AG04449 (cell line): Measurements from ENCODE around the gene ZDHHC1.

Experiments used
- CTCF ChIA-PET: fragments of 350-600 bp; formaldehyde crosslinking; extraction: SDS; loops from one replicate; lab custom pipeline; 2021; ENCODE audit warnings: antibody characterized with exemption; lab: Yijun Ruan, JAX
- POLR2A ChIA-PET: fragments of 400-600, 350-600 bp; formaldehyde crosslinking; extraction: SDS; loops from one replicate; lab custom pipeline; 2020; ENCODE audit warnings: antibody characterized with exemption, inconsistent platforms; lab: Yijun Ruan, JAX
- DNase-seq: peaks from one replicate; pipeline ENCODE4 v3.0.0-alpha.2; 2010; ENCODE audit warnings: low read depth, low spot score
- H3K4me3 ChIP-seq: 2 replicates; pipeline ENCODE4 v1.5.1; 2011; ENCODE audit warnings: low read depth, mild to moderate bottlenecking, control low read depth, low read length
- TF ChIP-seq, protein P1 (sequence below): IDR thresholded peaks from one replicate; pipeline ENCODE4 v1.5.1; 2011; ENCODE audit warnings: mild to moderate bottlenecking, moderate library complexity, low read length, control low read depth, inconsistent platforms; ENCODE audit not compliant: insufficient read depth; ENCODE audit errors: missing control alignments

The ZDHHC1 gene

DNA sequence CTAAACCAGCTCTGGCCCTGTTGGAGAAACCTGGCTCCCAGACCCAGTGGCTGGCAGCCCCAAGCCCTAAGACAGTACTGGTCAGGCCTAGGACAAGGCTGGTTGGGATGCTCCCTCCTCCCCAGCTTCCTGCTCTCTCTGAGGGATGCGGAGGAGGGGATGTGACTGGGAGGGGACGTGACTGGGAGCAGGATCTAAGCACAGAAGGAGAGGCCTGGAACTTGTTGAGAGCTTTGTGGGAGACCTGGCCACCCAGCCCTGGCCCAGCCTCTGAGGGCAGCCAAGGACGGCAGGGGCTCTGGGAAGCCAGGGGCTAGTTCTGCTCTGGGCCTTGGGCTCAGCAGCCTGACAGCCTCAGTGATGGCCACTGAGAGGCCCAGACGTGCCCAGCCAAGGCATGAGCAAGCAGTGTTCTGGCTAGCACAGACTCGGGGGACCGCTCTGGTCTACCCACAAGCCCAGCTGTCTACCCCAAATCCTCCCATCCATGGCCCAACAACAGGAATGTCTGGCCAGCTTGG is 41.9 kb upstream of the ZDHHC1 start:
- POLR2A ChIA-PET = no interaction called here
- TF ChIP-seq, protein P1, sequence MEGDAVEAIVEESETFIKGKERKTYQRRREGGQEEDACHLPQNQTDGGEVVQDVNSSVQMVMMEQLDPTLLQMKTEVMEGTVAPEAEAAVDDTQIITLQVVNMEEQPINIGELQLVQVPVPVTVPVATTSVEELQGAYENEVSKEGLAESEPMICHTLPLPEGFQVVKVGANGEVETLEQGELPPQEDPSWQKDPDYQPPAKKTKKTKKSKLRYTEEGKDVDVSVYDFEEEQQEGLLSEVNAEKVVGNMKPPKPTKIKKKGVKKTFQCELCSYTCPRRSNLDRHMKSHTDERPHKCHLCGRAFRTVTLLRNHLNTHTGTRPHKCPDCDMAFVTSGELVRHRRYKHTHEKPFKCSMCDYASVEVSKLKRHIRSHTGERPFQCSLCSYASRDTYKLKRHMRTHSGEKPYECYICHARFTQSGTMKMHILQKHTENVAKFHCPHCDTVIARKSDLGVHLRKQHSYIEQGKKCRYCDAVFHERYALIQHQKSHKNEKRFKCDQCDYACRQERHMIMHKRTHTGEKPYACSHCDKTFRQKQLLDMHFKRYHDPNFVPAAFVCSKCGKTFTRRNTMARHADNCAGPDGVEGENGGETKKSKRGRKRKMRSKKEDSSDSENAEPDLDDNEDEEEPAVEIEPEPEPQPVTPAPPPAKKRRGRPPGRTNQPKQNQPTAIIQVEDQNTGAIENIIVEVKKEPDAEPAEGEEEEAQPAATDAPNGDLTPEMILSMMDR = no peak
- H3K4me3 ChIP-seq = no peak overlapping the region
- DNase-seq = no peak
- CTCF ChIA-PET = interaction anchor here (1.1 to 2.5 kb wide), 5 partner anchors 9 to 30 kb away, joined by 3 to 10 read pairs (median 6); no protein-coding TSS in a partner anchor

DNA sequence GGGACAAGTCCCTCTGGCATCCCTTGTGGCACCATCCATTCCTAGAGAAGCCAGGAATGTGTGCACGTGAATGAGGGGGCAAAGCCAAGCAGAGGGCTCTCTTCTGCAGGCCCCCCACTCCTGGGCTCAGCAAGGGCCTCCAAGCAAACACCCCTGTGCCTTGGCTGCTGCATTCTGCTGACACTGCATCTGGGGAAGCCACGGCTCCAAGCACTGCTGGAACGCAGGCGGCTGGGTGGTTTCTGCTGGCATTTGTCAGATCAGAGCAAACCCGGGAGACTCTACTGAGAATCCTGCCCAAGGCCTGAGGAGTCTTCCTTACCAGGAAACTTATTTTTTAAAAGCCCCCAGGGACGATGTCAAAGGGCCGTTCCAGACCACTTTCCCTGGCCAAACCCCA is 41.3 kb upstream of the ZDHHC1 start:
- TF ChIP-seq, protein P1 = no peak
- no peak for DNase-seq
- CTCF ChIA-PET = interaction anchor here (1.1 to 2.5 kb wide), 4 partner anchors 10 to 29 kb away, joined by 3 to 10 read pairs (median 7); no protein-coding TSS in a partner anchor
- H3K4me3 ChIP-seq = no peak overlapping the region
- POLR2A ChIA-PET = no interaction called here

DNA sequence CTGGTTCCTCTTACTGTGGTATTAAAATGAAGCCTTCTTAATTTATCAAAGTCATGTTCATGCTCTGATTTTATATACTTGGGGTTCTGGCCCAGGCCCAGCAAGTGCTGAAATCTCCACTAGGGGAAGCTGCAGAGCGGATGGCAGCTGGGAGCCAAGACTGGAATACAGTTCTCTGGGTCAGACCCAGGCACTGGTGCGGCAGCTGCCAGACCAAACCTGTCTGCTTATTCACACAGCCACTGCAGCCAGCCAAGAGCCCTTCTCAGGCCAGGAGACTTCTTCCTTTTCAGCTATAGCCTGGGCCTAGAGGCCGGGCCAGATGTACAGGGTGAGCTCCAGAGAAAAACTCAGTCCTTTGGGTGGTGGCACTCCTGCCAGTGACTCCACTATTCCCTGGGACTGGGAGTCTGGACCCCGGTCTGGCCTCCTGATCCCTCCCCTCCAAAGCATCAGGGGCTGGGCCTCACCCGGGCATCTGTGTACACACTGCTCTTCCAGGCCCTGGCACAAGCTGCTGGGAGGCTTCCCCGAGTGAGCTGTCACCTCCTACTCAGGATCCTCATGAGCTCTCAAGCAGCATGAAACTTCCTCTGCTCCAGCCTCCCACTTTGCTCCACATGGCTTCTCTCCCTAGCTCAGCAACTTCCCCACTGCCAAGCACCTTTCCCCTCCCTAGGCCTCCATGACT is 40.3 kb upstream of the ZDHHC1 start:
- H3K4me3 ChIP-seq = no peak overlapping the region
- ChIA-PET CTCF (interaction anchor here (0.7 to 5.0 kb wide), 8 partner anchors 10 to 196 kb away, joined by 3 to 36 read pairs (median 4); partner anchors contain the start of gene HSD11B2), POLR2A (interaction anchor here (1.1 kb wide), 1 partner anchor 13 kb away, joined by 3 read pairs; no protein-coding TSS in a partner anchor)
- no peak for DNase-seq
- TF ChIP-seq, protein P1 = peak; percentile 21

DNA sequence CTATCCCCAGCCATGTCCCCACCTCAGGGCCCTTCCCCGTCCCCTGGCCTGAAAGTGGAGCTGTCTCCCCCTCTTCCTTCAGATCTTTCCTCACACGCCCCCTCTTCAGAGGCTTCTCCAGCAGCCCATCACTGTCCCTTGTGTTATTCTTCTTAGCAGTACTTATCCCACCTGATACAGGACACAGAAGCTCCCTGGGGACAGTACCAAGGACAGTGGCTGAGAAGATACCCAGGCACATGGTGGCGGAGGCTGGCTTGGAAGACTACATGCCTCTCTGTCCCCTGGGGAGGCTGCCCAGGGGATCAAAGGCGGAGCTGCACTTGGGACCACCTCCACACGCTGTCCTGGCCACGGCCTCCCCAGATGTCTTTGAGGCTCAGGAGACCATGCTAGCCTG is 38.6 kb upstream of the ZDHHC1 start:
- TF ChIP-seq, protein P1 = no peak
- H3K4me3 ChIP-seq = no peak overlapping the region
- DNase-seq = no peak
- ChIA-PET POLR2A (no interaction called here), CTCF (interaction anchor here (0.6 to 5.0 kb wide), 9 partner anchors 8 to 194 kb away, joined by 3 to 36 read pairs (median 4); partner anchors contain the start of gene ZDHHC1)

DNA sequence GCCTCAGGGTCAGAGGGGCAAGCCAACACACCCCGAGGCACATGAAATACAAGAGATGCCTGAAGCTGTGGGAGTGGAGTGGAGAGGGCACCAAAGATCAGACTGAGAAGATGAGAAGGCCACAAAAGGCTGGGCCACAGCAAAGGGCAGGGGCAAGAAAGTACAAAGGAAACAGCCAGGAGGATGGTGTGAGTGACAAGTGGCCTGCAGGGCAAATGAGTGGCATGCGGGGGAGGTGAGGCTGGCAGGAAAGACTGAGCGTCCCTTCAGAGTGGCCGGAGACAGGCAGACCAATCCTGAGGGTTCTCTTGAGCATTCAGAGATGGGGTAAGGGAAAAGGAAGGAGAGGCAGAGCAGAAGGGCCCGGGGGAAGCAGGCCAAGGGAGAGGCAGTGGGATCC is 37.8 kb upstream of the ZDHHC1 start:
- no peak overlapping the region for H3K4me3 ChIP-seq
- ChIA-PET POLR2A (no interaction called here), CTCF (interaction anchor here (1.1 to 5.0 kb wide), 4 partner anchors 8 to 26 kb away, joined by 3 to 36 read pairs (median 19); no protein-coding TSS in a partner anchor)
- TF ChIP-seq, protein P1 = no peak
- no peak for DNase-seq
